GM19468 (cell line): Measurements from ENCODE around the gene RAB1B.
"Not testable (repeated sequence)": the region's sequence is repeated elsewhere in the genome, so short reads cannot be mapped to it uniquely, and the experiment has no call there.

Source experiments
- ATAC-seq: cut with Tn5 transposase; IDR thresholded peaks from one replicate; pipeline ENCODE4 v1.9.1; 2021; ENCODE audit warnings: mild to moderate bottlenecking, moderate library complexity, moderate number of reproducible peaks; ENCODE audit not compliant: unreplicated experiment; ENCODE audit errors: extremely low read depth

Gene RAB1B

GRCh38 chr11:66293777-66294625 lies 25.6 kb downstream of the RAB1B start:
- no peak for ATAC-seq

GRCh38 chr11:66294626-66295620 lies 26.5 kb downstream of the RAB1B start:
- ATAC-seq: no peak

- no peak for ATAC-seq
These were observed 29.2 kb downstream of the RAB1B start for GRCh38 chr11:66297610-66298009.

- ATAC-seq: no peak
These were observed 30.7 kb downstream of the RAB1B start for GRCh38 chr11:66299186-66299585.

- no peak for ATAC-seq
These were observed 34.2 kb downstream of the RAB1B start for GRCh38 chr11:66302656-66303055.

GRCh38 chr11:66309475-66309874 lies 41.0 kb downstream of the RAB1B start:
- ATAC-seq: no peak

- ATAC-seq: no peak
These were observed 41.9 kb downstream of the RAB1B start for GRCh38 chr11:66310324-66310723.

GRCh38 chr11:66310803-66311440 lies 42.5 kb downstream of the RAB1B start:
- ATAC-seq: not testable (repeated sequence)

- no peak for ATAC-seq
These were observed 43.1 kb downstream of the RAB1B start for GRCh38 chr11:66311470-66311964.

GRCh38 chr11:66311965-66312548 lies 43.6 kb downstream of the RAB1B start:
- peak; percentile 36 for ATAC-seq

- peak; percentile 56 for ATAC-seq
These were observed 44.3 kb downstream of the RAB1B start for GRCh38 chr11:66312549-66313320.

- no peak for ATAC-seq
These were observed 45.1 kb downstream of the RAB1B start for GRCh38 chr11:66313321-66314185.

- ATAC-seq: no peak
These were observed 45.7 kb downstream of the RAB1B start for GRCh38 chr11:66314186-66314501.

GRCh38 chr11:66314561-66315497 lies 46.4 kb downstream of the RAB1B start:
- no peak for ATAC-seq

- ATAC-seq: no peak
These were observed 47.1 kb downstream of the RAB1B start for GRCh38 chr11:66315498-66315885.

GRCh38 chr11:66315921-66316811 lies 47.7 kb downstream of the RAB1B start:
- ATAC-seq: no peak
